GM12878 (cell line): ENCODE measurements around the gene GPC6. TPM values are rescaled to one million over a fixed set of nuclear protein-coding genes. Genes with fewer than 3 reads are reported as not detected.

ENCODE experiments used
- ATAC-seq: fragments of 200-7000 bp; cut with Tn5 transposase; 3 replicates; pipeline ENCODE4 v1.9.1; 2020; ENCODE audit warnings: mild to moderate bottlenecking, moderate library complexity
- BruUV-seq: library from RNA; stranded (reverse); fragments of 400-500 nt; replicated peaks from 2 replicates; lab custom pipeline; 2021; lab: Mats Ljungman, UMichigan
- CTCF ChIA-PET: fragments of 300-600 bp; sonication (Branson Sonifier 250); formaldehyde crosslinking; extraction: SDS; loops from one replicate; lab custom pipeline; 2021; ENCODE audit warnings: inconsistent platforms; lab: Yijun Ruan, JAX
- POLR2A ChIA-PET: fragments of 350-600 bp; formaldehyde crosslinking; extraction: SDS; loops from one replicate; lab custom pipeline; 2021; ENCODE audit warnings: inconsistent platforms; lab: Charles Lee
- RAD21 ChIA-PET: fragments of 300-600 bp; sonication (Branson Sonifier 250); formaldehyde crosslinking; loops from one replicate; lab custom pipeline; 2023; ENCODE audit warnings: antibody characterized with exemption; ENCODE audit not compliant: unreplicated experiment; lab: Charles Lee
- SMC1A ChIA-PET: fragments of 300-600 bp; sonication (Branson Sonifier 250); formaldehyde crosslinking; loops from one replicate; lab custom pipeline; 2023; ENCODE audit not compliant: unreplicated experiment, uncharacterized antibody; lab: Charles Lee
- DNase-seq: peaks from one replicate; pipeline ENCODE4 v3.0.0-alpha.2; 2011; ENCODE audit warnings: low read depth, low spot score
- FAIRE-seq: peaks from 3 replicates; lab custom pipeline; 2011; peaks lifted over from hg19 to GRCh38; lab: Jason Lieb, UNC
- H2AFZ ChIP-seq: 2 replicates; pipeline ENCODE4 v1.6.0; 2011; ENCODE audit warnings: low read depth, low read length, control low read depth; ENCODE audit not compliant: control insufficient read depth
- H3K27ac ChIP-seq: 2 replicates; pipeline ENCODE4 v1.5.1; 2011; ENCODE audit warnings: control low read depth; ENCODE audit not compliant: control insufficient read depth, insufficient read depth
- H3K27me3 ChIP-seq, 2 experiments: replicated peaks in 1 of 2; 2 replicates each; pipeline versions ENCODE4 v1.6.0 to v1.6.1; 2011; ENCODE audit warnings: low read length in 1 of 2; ENCODE audit not compliant: control insufficient read depth in 2 of 2, insufficient read depth in 2 of 2
- H3K36me3 ChIP-seq, 2 experiments: 2 replicates each; pipeline ENCODE4 v1.5.1; 2011; ENCODE audit warnings: low read length in 1 of 2; ENCODE audit not compliant: control insufficient read depth in 2 of 2, insufficient read depth in 2 of 2
- H3K4me1 ChIP-seq: 2 replicates; pipeline ENCODE4 v1.6.1; 2011; ENCODE audit warnings: mild to moderate bottlenecking, low read length, moderate library complexity, mixed read lengths; ENCODE audit not compliant: control insufficient read depth, insufficient read depth
- H3K4me2 ChIP-seq: 2 replicates; pipeline ENCODE4 v1.6.0; 2011; ENCODE audit warnings: control low read depth; ENCODE audit not compliant: control insufficient read depth, insufficient read depth
- H3K4me3 ChIP-seq: fragments of 200-600 bp; sonication (generic); 2 replicates; pipeline ENCODE4 v1.5.1; 2016
- H3K79me2 ChIP-seq: 2 replicates; pipeline ENCODE4 v1.6.0; 2011; ENCODE audit warnings: low read length; ENCODE audit not compliant: control insufficient read depth, insufficient read depth
- H3K9ac ChIP-seq: 2 replicates; pipeline ENCODE4 v1.8.0; 2011; ENCODE audit warnings: low read length, control low read depth, mixed read lengths; ENCODE audit not compliant: control insufficient read depth, insufficient read depth
- H3K9me3 ChIP-seq: replicated peaks from 3 replicates; pipeline ENCODE4 v1.5.1; 2011; ENCODE audit warnings: mild to moderate bottlenecking, low read length; ENCODE audit not compliant: control insufficient read depth, insufficient read depth
- H4K20me1 ChIP-seq: 2 replicates; pipeline ENCODE4 v1.6.0; 2011; ENCODE audit not compliant: control insufficient read depth, insufficient read depth
- BHLHE40 ChIP-seq, 2 experiments: fragments of 450-650 bp in 1 of 2; IDR thresholded peaks; 2 replicates each; pipeline ENCODE4 v1.6.1; 2011 to 2017; ENCODE audit warnings: low read depth in 2 of 2, borderline replicate concordance in 1 of 2, improper control_type of control experiment in 1 of 2, low read length in 1 of 2, mild to moderate bottlenecking in 1 of 2
- CBX3 ChIP-seq: fragments of 200-600 bp; sonication (generic); IDR thresholded peaks from 2 replicates; pipeline ENCODE4 v1.6.1; 2016; ENCODE audit warnings: low read depth, borderline replicate concordance
- IRF5 ChIP-seq: fragments of 450-650 bp; IDR thresholded peaks from 2 replicates; pipeline ENCODE4 v1.6.1; 2017; ENCODE audit warnings: borderline replicate concordance
- SMAD5 ChIP-seq: IDR thresholded peaks from 2 replicates; pipeline ENCODE4 v1.6.1; 2016; ENCODE audit warnings: antibody characterized with exemption, low read depth
- SREBF1 ChIP-seq: IDR thresholded peaks from 2 replicates; pipeline ENCODE4 v1.6.1; 2012; ENCODE audit warnings: mild to moderate bottlenecking, low read length
- SUPT20H ChIP-seq: IDR thresholded peaks from 2 replicates; pipeline ENCODE4 v1.6.1; 2011; ENCODE audit warnings: low read depth, mild to moderate bottlenecking, low read length, moderate library complexity, borderline replicate concordance; ENCODE audit not compliant: control insufficient read depth
- TCF3 ChIP-seq: IDR thresholded peaks from 2 replicates; pipeline ENCODE4 v1.6.1; 2012; ENCODE audit warnings: low read depth, mild to moderate bottlenecking, low read length, borderline replicate concordance; ENCODE audit not compliant: insufficient read depth
- WGBS: methylation state at CpG from one replicate; pipeline ENCODE4 v1.1.6; 2016; ENCODE audit warnings: low lambda C conversion rate; ENCODE audit not compliant: insufficient replicate concordance, insufficient coverage; ENCODE audit errors: missing lambda C conversion rate; 5-methylcytosine and 5-hydroxymethylcytosine counted together
- in situ Hi-C: fragments of 300-500 bp; cut with MboI; formaldehyde crosslinking; loops from 9 replicates; pipeline ENCODE4 v1.14.3; 2018; ENCODE audit warnings: mixed read lengths
- intact Hi-C: fragments of 100-400 bp; cut with micrococcal nuclease; formaldehyde crosslinking; loops from one replicate; pipeline ENCODE4 v1.14.2; 2022; ENCODE audit not compliant: unreplicated experiment
- polyA plus RNA-seq, 11 experiments: library from polyadenylated mRNA; depleted of rRNA in 4 of 11; unstranded in 6 of 11; stranded (reverse) in 5 of 11; fragments of >200 nt; fragmentation: Nextera tagmentation in 4 of 11; fragmentation: Illumina TruSeq in 1 of 11; extraction: Ambion mirVana in 4 of 11; extraction: Trizol in 1 of 11; gene quantifications; 1 replicate in 1 of 11; 2 replicates in 10 of 11; pipeline versions ENCODE4 v1.2.1 to v1.2.3, GENCODE V29; 2011 to 2016; ENCODE audit warnings: inconsistent platforms in 2 of 11, missing spikeins in 2 of 11, low read depth in 1 of 11
- total RNA-seq, 4 experiments: library from RNA; depleted of rRNA in 3 of 4; stranded (reverse); fragments of >200 nt in 3 of 4; fragmentation: Illumina TruSeq in 1 of 4; extraction: Trizol in 1 of 4; gene quantifications; 2 replicates each; pipeline versions ENCODE4 v1.2.1 to v1.2.3, GENCODE V29; 2013 to 2021
- TF ChIP-seq, protein P1 (sequence below): IDR thresholded peaks from 2 replicates; pipeline ENCODE4 v1.6.1; 2011; ENCODE audit warnings: mild to moderate bottlenecking, low read depth, low read length, moderate library complexity; ENCODE audit not compliant: insufficient replicate concordance
- TF ChIP-seq, protein P2 (sequence below): IDR thresholded peaks from 2 replicates; pipeline ENCODE4 v1.6.1; 2012; ENCODE audit warnings: low read depth, low read length, improper control_type of control experiment
- TF ChIP-seq, protein P3 (sequence below): fragments of 450-650 bp; formaldehyde crosslinking; IDR thresholded peaks from 2 replicates; pipeline ENCODE4 v1.4.0; 2020; ENCODE audit warnings: mild to moderate bottlenecking, moderate library complexity
- TF ChIP-seq, protein P4 (sequence below): fragments of 450-650 bp; conservative IDR thresholded peaks from 2 replicates; pipeline ENCODE4 v1.6.1; 2017; ENCODE audit warnings: mild to moderate bottlenecking, moderate library complexity

The GPC6 gene
- total and polyA plus RNA-seq, 10 of the 15 experiments (the other 5 are each of a cell fraction or from before 2014, with no cell fraction given): 0.03 to 0.04 (median 0.03) TPM; not detected in 7

DNA sequence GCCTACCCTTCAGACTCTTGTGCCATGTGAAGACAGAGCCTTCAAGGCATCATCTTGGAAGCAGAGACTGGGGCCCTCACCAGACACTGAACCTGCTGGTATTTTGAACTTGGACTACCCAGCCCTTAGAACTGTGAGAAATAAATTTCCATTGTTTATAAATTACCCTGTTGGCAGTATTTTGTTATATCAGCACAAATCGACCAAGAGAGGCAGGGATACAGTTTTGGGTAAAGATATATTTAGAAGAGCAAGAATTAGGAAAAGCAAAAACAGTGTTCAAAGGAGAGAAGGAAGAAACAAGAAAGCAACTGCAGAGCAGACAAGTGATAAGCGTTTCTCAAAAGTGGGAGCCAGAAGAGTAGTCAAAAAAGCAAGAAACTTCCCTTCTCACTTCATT is 652.1 kb downstream of the GPC6 start (continued):
- TF ChIP-seq SMAD5: no peak
- no peak for TF ChIP-seq CBX3
- no peak for TF ChIP-seq SUPT20H
- no peak for TF ChIP-seq BHLHE40 (IDR thresholded peaks at IDR 0.05; ENCODE audit: borderline replicate concordance in 1 of 2, low read depth in 2 of 2, low read length in 1 of 2)
- TF ChIP-seq, protein P1, sequence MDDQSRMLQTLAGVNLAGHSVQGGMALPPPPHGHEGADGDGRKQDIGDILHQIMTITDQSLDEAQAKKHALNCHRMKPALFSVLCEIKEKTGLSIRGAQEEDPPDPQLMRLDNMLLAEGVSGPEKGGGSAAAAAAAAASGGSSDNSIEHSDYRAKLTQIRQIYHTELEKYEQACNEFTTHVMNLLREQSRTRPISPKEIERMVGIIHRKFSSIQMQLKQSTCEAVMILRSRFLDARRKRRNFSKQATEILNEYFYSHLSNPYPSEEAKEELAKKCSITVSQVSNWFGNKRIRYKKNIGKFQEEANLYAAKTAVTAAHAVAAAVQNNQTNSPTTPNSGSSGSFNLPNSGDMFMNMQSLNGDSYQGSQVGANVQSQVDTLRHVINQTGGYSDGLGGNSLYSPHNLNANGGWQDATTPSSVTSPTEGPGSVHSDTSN: no peak
- TF ChIP-seq SREBF1: no peak

- ChIA-PET CTCF (no interaction called here), POLR2A (no interaction called here), SMC1A (no interaction called here), RAD21 (no interaction called here)
- no peak for DNase-seq
- no peaks in the 10 kb centered on the region for H4K20me1 ChIP-seq
- H3K36me3 ChIP-seq: no peaks in the 10 kb centered on the region
- no peak overlapping the region for H3K9ac ChIP-seq
- no peak overlapping the region for H3K4me2 ChIP-seq
- H3K27me3 ChIP-seq: no peaks in the 10 kb centered on the region
- no peak for ATAC-seq
- no peak for FAIRE-seq
- no peak overlapping the region for H3K4me3 ChIP-seq
- intact Hi-C loops: no loop called here
- H3K27ac ChIP-seq: no peak overlapping the region
- no peaks in the 10 kb centered on the region for H3K4me1 ChIP-seq
- no TSS peak for BruUV-seq
- no peak overlapping the region for H2AFZ ChIP-seq
- in situ Hi-C loops: no loop called here
- TF ChIP-seq, protein P2, sequence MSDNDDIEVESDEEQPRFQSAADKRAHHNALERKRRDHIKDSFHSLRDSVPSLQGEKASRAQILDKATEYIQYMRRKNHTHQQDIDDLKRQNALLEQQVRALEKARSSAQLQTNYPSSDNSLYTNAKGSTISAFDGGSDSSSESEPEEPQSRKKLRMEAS: no peak
- TF ChIP-seq, protein P3, sequence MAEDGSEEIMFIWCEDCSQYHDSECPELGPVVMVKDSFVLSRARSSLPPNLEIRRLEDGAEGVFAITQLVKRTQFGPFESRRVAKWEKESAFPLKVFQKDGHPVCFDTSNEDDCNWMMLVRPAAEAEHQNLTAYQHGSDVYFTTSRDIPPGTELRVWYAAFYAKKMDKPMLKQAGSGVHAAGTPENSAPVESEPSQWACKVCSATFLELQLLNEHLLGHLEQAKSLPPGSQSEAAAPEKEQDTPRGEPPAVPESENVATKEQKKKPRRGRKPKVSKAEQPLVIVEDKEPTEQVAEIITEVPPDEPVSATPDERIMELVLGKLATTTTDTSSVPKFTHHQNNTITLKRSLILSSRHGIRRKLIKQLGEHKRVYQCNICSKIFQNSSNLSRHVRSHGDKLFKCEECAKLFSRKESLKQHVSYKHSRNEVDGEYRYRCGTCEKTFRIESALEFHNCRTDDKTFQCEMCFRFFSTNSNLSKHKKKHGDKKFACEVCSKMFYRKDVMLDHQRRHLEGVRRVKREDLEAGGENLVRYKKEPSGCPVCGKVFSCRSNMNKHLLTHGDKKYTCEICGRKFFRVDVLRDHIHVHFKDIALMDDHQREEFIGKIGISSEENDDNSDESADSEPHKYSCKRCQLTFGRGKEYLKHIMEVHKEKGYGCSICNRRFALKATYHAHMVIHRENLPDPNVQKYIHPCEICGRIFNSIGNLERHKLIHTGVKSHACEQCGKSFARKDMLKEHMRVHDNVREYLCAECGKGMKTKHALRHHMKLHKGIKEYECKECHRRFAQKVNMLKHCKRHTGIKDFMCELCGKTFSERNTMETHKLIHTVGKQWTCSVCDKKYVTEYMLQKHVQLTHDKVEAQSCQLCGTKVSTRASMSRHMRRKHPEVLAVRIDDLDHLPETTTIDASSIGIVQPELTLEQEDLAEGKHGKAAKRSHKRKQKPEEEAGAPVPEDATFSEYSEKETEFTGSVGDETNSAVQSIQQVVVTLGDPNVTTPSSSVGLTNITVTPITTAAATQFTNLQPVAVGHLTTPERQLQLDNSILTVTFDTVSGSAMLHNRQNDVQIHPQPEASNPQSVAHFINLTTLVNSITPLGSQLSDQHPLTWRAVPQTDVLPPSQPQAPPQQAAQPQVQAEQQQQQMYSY: no peak
- TF ChIP-seq, protein P4, sequence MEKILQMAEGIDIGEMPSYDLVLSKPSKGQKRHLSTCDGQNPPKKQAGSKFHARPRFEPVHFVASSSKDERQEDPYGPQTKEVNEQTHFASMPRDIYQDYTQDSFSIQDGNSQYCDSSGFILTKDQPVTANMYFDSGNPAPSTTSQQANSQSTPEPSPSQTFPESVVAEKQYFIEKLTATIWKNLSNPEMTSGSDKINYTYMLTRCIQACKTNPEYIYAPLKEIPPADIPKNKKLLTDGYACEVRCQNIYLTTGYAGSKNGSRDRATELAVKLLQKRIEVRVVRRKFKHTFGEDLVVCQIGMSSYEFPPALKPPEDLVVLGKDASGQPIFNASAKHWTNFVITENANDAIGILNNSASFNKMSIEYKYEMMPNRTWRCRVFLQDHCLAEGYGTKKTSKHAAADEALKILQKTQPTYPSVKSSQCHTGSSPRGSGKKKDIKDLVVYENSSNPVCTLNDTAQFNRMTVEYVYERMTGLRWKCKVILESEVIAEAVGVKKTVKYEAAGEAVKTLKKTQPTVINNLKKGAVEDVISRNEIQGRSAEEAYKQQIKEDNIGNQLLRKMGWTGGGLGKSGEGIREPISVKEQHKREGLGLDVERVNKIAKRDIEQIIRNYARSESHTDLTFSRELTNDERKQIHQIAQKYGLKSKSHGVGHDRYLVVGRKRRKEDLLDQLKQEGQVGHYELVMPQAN: no peak
- no peak for TF ChIP-seq TCF3
- no peak for TF ChIP-seq IRF5
- H3K79me2 ChIP-seq: no peaks in the 10 kb centered on the region
- no peaks in the 10 kb centered on the region for H3K9me3 ChIP-seq
- WGBS: 9% methylated on average over 2 of the region's 2 CpGs
These were observed 654.8 kb downstream of the GPC6 start for GRCh38 chr13:93881411-93881810.
